ENCODE measurements around the gene SLC25A4.

The SLC25A4 gene

DNA sequence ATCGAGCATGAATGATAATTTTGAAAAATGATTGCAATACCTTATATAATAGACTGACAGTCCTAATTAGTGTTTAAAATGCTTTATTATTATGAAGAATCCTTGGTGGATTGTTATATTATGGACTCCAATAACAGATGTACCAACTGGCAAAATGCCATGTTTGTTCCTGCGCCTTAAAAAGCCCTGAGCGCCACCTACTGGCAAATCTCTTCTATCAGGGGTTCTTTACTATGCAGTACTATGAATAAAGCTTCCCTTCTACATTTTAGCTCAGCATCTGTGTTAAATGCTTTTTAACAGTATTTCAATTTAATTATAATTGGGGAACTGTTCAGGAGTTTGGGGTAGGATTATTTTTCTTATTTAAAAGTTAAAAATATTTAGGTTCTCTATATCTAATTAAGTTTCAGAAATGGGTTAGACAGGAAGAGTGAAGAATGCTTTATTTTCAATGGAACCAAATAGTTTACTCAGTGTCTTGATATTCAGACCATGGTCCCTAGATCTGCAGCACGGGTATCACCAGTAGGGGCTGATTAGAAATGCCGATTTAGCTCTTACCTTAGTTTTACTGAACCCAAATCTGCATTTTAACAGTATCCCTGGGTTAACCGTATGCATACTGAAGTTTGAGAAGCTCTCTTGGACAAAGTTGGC, 40.7 kb downstream of the SLC25A4 start:
- peak; percentile 83 for TF ChIP-seq CTCF (IDR thresholded peaks at IDR 0.05; ENCODE audit: low read depth, low read length)
- peak; percentile 82 for DNase-seq (ENCODE audit: extremely low read depth, low read depth)

GRCh38 chr4:185186769-185187168, 43.7 kb downstream of the SLC25A4 start:
- TF ChIP-seq CTCF (IDR thresholded peaks at IDR 0.05; ENCODE audit: low read depth, low read length) = no peak
- DNase-seq (ENCODE audit: extremely low read depth, low read depth) = no peak

- TF ChIP-seq CTCF (IDR thresholded peaks at IDR 0.05; ENCODE audit: low read depth, low read length) = no peak
- no peak for DNase-seq (ENCODE audit: extremely low read depth, low read depth)
Observed at GRCh38 chr4:185189606-185190305, 46.7 kb downstream of the SLC25A4 start.

GRCh38 chr4:185190306-185190856, 47.3 kb downstream of the SLC25A4 start:
- TF ChIP-seq CTCF (IDR thresholded peaks at IDR 0.05; ENCODE audit: low read depth, low read length) = no peak
- no peak for DNase-seq (ENCODE audit: extremely low read depth, low read depth)

- no peak for TF ChIP-seq CTCF (IDR thresholded peaks at IDR 0.05; ENCODE audit: low read depth, low read length)
- DNase-seq (ENCODE audit: extremely low read depth, low read depth) = no peak
Observed at GRCh38 chr4:185192059-185192458, 49.0 kb downstream of the SLC25A4 start.

DNA sequence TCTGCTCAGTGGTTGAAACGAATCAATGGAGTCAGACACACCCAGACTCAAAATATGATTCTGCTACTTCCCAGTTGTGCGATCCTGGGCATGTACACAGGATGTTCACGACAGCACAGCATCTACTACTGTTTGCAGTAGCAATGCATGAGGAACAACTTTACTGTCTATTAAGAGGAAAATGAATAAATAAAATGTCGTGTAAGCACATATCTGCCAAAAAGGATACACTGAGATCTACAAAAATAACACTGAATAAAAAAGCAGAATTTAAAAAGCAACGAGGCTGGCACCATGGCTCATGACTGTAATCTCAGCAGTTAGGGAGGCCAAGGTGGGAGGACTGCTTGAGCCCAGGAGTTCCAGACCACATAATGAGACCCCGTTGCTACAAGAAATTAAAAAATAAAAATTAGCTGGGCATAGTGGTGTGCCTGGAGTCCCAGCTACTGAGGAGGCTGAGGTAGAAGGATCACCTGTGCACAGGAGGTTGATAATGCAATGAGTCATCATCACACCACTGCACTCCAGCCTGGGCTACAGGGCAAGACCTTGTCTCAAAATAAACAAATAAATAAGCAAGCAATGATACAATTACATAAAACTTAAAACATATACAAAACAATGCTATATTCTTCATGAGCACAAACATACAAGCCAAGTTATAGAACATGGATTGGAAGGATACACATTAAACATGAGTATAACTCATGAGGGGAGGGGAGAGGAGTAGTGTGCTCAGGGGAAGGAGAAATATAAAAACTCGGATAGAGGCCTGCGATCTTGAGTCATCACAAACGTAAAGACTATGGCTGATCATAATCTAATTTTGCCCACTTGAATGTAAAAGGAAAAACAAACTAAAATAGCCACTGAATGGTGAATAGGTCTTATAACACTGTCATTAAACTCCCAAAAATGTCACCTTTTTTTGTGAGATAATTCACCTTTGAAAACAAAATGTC, 52.1 kb downstream of the SLC25A4 start:
- no peak for TF ChIP-seq CTCF (IDR thresholded peaks at IDR 0.05; ENCODE audit: low read depth, low read length)
- no peak for DNase-seq (ENCODE audit: extremely low read depth, low read depth)

All from AG09319 (cell line).